ENCODE measurements around the gene TBKBP1.
A peak's percentile ranks its signal among the peaks of the same experiment; 100 is the strongest.
"Not testable (repeated sequence)": the region's sequence is repeated elsewhere in the genome, so short reads cannot be mapped to it uniquely, and the experiment has no call there.

Gene TBKBP1

GRCh38 chr17:47665655-47666054 is 28.3 kb upstream of the TBKBP1 start:
- no peaks in the 10 kb centered on the region for H3K27me3 Mint-ChIP-seq (ENCODE audit: low read depth)
- H3K27ac Mint-ChIP-seq: peak overlapping the region; percentile 60
- H3K36me3 Mint-ChIP-seq (ENCODE audit: low read depth): peaks cover 79% of the 10 kb centered on the region
- DNase-seq (ENCODE audit: low spot score): no peak
- no peak overlapping the region for H3K4me3 Mint-ChIP-seq
- no peaks in the 10 kb centered on the region for H3K9me3 Mint-ChIP-seq
- H3K4me1 Mint-ChIP-seq (ENCODE audit: low read depth): peaks cover 27% of the 10 kb centered on the region

GRCh38 chr17:47669081-47669480 is 24.9 kb upstream of the TBKBP1 start:
- no peaks in the 10 kb centered on the region for H3K27me3 Mint-ChIP-seq (ENCODE audit: low read depth)
- DNase-seq (ENCODE audit: low spot score): no peak

GRCh38 chr17:47670064-47670463 is 23.9 kb upstream of the TBKBP1 start:
- H3K27ac Mint-ChIP-seq: peak overlapping the region; percentile 64
- no peak overlapping the region for H3K4me3 Mint-ChIP-seq
- H3K36me3 Mint-ChIP-seq (ENCODE audit: low read depth): peaks cover 84% of the 10 kb centered on the region
- peaks cover 29% of the 10 kb centered on the region for H3K4me1 Mint-ChIP-seq (ENCODE audit: low read depth)
- no peaks in the 10 kb centered on the region for H3K9me3 Mint-ChIP-seq
- DNase-seq (ENCODE audit: low spot score): no peak
- no peaks in the 10 kb centered on the region for H3K27me3 Mint-ChIP-seq (ENCODE audit: low read depth)

More at GRCh38 chr17:47669081-47669480, 24.9 kb upstream of the TBKBP1 start:
- Mint-ChIP-seq H3K4me3 (no peak overlapping the region), H3K4me1 (ENCODE audit: low read depth) (peaks cover 29% of the 10 kb centered on the region), H3K36me3 (ENCODE audit: low read depth) (peaks cover 78% of the 10 kb centered on the region), H3K27ac (no peak overlapping the region), H3K9me3 (no peaks in the 10 kb centered on the region)

GRCh38 chr17:47674499-47674898 is 19.5 kb upstream of the TBKBP1 start:
- peaks cover 19% of the 10 kb centered on the region for H3K4me1 Mint-ChIP-seq (ENCODE audit: low read depth)
- no peaks in the 10 kb centered on the region for H3K9me3 Mint-ChIP-seq
- H3K4me3 Mint-ChIP-seq: no peak overlapping the region
- H3K27me3 Mint-ChIP-seq (ENCODE audit: low read depth): no peaks in the 10 kb centered on the region
- peaks cover 82% of the 10 kb centered on the region for H3K36me3 Mint-ChIP-seq (ENCODE audit: low read depth)
- no peak overlapping the region for H3K27ac Mint-ChIP-seq
- DNase-seq (ENCODE audit: low spot score): no peak

DNA sequence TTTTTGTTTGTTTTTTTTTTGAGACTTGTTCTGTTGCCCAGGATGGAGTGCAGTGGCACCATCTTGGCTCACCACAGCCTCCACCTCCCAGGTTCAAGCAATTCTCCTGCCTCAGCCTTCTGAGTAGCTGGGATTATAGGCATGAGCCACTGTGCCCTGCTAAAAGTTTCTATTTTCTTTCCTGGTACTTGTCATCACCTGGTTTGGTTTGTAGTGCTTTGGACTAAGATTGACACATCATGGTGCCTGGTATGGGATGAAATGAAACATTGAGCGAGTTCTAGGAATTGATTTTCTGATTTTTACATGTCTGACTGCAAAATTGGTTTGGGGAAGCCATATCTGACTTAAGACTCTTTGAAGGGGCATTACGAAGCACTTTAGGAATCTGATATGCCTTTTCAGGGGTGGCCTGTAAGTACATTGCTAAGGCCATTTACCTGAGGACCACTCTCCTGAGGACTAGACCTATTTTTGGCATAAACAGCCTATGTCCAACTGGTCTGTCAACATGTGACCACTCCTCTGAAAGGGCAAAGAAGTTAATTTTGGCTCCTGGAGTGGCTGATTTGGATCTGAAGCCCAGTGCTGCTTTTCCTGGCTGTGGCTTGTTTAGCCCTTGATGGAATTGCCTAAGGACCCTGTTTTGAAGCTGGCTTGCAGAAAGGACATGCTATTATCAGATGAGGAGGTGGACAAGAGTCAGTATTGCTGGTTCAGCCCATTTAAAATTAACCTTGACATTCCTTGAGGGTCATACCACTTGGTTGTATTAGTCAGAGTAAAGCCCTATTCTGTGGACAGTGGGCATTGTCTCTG is 18.4 kb upstream of the TBKBP1 start:
- Mint-ChIP-seq H3K4me3 (no peak overlapping the region), H3K9me3 (no peaks in the 10 kb centered on the region), H3K27ac (no peak overlapping the region), H3K27me3 (ENCODE audit: low read depth) (no peaks in the 10 kb centered on the region), H3K36me3 (ENCODE audit: low read depth) (peaks cover 80% of the 10 kb centered on the region), H3K4me1 (ENCODE audit: low read depth) (peaks cover 14% of the 10 kb centered on the region)
- no peak for DNase-seq (ENCODE audit: low spot score)

- Mint-ChIP-seq H3K36me3 (ENCODE audit: low read depth) (peaks cover 80% of the 10 kb centered on the region), H3K27ac (no peak overlapping the region)
These were observed 17.8 kb upstream of the TBKBP1 start for GRCh38 chr17:47676199-47676472.

GRCh38 chr17:47676510-47677165 is 17.3 kb upstream of the TBKBP1 start:
- no peaks in the 10 kb centered on the region for H3K9me3 Mint-ChIP-seq
- H3K4me1 Mint-ChIP-seq (ENCODE audit: low read depth): peaks cover 14% of the 10 kb centered on the region
- H3K27ac Mint-ChIP-seq: no peak overlapping the region
- no peak for DNase-seq (ENCODE audit: low spot score)
- H3K36me3 Mint-ChIP-seq (ENCODE audit: low read depth): peaks cover 81% of the 10 kb centered on the region
- H3K4me3 Mint-ChIP-seq: no peak overlapping the region
- no peaks in the 10 kb centered on the region for H3K27me3 Mint-ChIP-seq (ENCODE audit: low read depth)

More at GRCh38 chr17:47676199-47676472, 17.8 kb upstream of the TBKBP1 start:
- no peaks in the 10 kb centered on the region for H3K9me3 Mint-ChIP-seq
- no peak for DNase-seq (ENCODE audit: low spot score)
- H3K27me3 Mint-ChIP-seq (ENCODE audit: low read depth): no peaks in the 10 kb centered on the region
- no peak overlapping the region for H3K4me3 Mint-ChIP-seq
- peaks cover 14% of the 10 kb centered on the region for H3K4me1 Mint-ChIP-seq (ENCODE audit: low read depth)

DNA sequence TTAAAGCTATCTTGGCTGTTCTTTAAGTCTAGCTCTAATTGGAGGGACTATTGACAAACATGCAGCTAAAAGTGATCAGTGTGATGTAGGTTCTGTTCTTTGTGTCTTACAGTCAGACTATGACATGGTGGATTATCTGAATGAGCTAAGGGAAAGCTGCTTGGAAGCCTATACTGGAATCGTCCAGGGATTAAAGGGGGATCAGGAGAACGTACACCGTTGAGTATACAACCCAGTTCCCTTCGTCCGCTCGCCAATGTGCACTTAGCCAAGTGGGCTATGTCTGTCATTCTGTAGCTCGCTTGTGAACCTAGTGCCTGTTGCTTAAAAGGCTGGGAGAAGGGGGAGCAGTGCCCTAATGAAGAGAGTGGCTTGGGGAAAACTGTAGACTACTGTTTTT is 15.8 kb upstream of the TBKBP1 start:
- Mint-ChIP-seq H3K27me3 (ENCODE audit: low read depth) (no peaks in the 10 kb centered on the region), H3K4me1 (ENCODE audit: low read depth) (peaks cover 12% of the 10 kb centered on the region), H3K36me3 (ENCODE audit: low read depth) (peaks cover 87% of the 10 kb centered on the region), H3K9me3 (no peaks in the 10 kb centered on the region), H3K4me3 (no peak overlapping the region), H3K27ac (no peak overlapping the region)
- DNase-seq (ENCODE audit: low spot score): no peak

DNA sequence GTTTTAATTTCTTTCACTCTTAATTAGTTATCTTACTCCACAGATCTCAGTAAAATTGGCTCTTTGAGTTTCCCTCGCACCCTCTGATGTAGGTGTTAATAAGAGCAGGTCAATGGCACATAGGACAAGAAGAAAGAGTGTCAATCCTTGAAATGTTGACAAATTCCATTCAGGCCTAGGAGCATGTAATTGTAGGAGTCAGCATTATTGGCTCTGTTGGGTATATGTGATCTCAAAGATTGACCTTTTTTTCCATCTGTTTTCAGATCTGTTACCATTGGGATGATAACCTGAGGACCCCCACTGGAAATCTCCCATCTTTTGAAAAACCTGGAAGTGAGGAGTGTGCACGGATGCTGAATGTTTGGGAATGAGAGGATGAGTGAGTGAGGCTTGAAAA is 11.8 kb upstream of the TBKBP1 start:
- Mint-ChIP-seq H3K27me3 (ENCODE audit: low read depth) (no peaks in the 10 kb centered on the region), H3K36me3 (ENCODE audit: low read depth) (peaks cover 85% of the 10 kb centered on the region), H3K4me1 (ENCODE audit: low read depth) (peaks cover 5% of the 10 kb centered on the region), H3K4me3 (no peak overlapping the region), H3K27ac (peak overlapping the region; percentile 68), H3K9me3 (no peaks in the 10 kb centered on the region)
- DNase-seq (ENCODE audit: low spot score): no peak

DNA sequence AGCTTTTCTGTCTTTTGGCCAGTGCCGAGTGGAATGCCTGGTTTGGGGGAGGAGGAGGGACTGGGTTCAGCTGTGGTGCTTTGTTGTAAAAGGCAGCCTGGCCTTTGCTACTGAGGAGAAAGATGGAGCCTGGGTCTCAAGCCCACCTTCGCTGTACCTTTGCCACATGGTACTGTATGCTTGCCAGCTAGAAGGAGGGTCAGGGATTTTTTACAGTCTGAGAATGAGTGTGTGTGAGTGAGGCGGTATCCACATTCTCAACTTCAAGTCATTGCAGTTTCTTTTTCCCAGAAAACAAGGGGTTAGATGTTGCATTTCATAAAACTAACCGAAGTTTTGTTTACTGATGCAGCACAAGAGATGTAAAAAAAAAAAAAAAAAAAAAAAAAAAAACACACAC is 11.2 kb upstream of the TBKBP1 start:
- H3K36me3 Mint-ChIP-seq (ENCODE audit: low read depth): peaks cover 81% of the 10 kb centered on the region
- H3K4me3 Mint-ChIP-seq; H3K27me3 Mint-ChIP-seq (ENCODE audit: low read depth); DNase-seq (ENCODE audit: low spot score); H3K9me3 Mint-ChIP-seq; H3K4me1 Mint-ChIP-seq (ENCODE audit: low read depth); H3K27ac Mint-ChIP-seq: not testable (repeated sequence)

DNA sequence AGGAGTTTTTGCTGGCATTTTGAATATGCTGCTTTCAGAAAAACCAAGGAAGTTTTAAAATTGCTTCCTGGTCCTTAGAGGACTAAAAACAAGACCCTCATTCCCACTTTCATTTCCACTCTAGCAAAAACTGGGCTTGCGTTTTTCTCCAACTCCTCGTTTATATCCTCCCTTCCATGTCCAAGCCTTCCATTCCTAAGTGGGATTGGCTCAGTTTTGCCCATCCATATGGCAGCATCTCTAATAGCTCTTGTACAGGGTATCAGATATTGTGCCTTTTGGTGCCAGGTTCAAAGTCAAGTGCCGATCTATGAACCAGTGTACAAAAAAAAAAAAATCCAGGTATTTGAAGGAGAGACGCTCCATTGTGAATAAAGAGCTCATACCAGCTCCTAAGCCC is 9.9 kb upstream of the TBKBP1 start:
- DNase-seq (ENCODE audit: low spot score): no peak
- no peaks in the 10 kb centered on the region for H3K9me3 Mint-ChIP-seq
- peaks cover 72% of the 10 kb centered on the region for H3K36me3 Mint-ChIP-seq (ENCODE audit: low read depth)
- H3K4me1 Mint-ChIP-seq (ENCODE audit: low read depth): peaks cover 3% of the 10 kb centered on the region
- H3K27me3 Mint-ChIP-seq (ENCODE audit: low read depth): no peaks in the 10 kb centered on the region
- no peak overlapping the region for H3K27ac Mint-ChIP-seq
- no peak overlapping the region for H3K4me3 Mint-ChIP-seq

GRCh38 chr17:47684535-47685193 is 9.3 kb upstream of the TBKBP1 start:
- Mint-ChIP-seq H3K27ac (no peak overlapping the region), H3K4me1 (ENCODE audit: low read depth) (peaks cover 3% of the 10 kb centered on the region), H3K9me3 (no peaks in the 10 kb centered on the region), H3K27me3 (ENCODE audit: low read depth) (no peaks in the 10 kb centered on the region), H3K4me3 (no peak overlapping the region), H3K36me3 (ENCODE audit: low read depth) (peaks cover 68% of the 10 kb centered on the region)
- DNase-seq (ENCODE audit: low spot score): no peak

DNA sequence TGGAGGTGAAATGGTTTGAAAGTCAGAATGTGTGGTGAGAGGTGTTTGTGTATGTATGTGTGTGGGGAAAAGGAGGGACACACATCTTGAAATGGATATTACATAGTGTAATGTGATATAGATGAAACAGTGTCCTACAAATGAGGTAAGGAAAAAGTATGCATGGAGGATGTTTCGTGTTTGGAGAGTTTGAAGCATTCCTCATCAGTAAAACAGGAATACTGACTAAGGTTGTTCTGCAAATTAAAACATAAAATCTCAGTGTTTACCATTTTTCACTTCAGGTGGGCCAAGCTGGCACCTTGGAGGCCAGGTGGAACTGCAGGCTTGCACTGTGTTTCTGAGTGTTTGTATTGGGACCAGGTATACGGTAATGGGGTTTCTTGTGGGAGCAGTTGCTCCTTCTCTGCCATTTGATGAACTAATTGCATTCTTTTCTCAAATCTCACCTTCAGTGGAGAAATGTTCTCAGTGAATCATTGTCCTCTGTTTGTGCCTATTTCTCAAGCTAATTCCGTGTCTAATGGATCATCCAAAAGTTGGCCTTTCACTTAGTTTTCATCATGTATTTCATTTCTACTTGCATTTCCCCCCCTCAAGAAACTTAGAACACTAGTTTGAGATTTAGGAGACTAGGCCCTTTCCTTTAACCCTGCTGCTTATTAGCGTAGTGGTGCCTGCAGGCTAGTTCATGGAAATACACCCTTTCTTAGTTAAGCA is 8.2 kb upstream of the TBKBP1 start:
- peaks cover 4% of the 10 kb centered on the region for H3K4me1 Mint-ChIP-seq (ENCODE audit: low read depth)
- peaks cover 58% of the 10 kb centered on the region for H3K36me3 Mint-ChIP-seq (ENCODE audit: low read depth)
- no peak overlapping the region for H3K4me3 Mint-ChIP-seq
- DNase-seq (ENCODE audit: low spot score): no peak
- no peaks in the 10 kb centered on the region for H3K9me3 Mint-ChIP-seq
- peak overlapping the region; percentile 1 for H3K27ac Mint-ChIP-seq
- no peaks in the 10 kb centered on the region for H3K27me3 Mint-ChIP-seq (ENCODE audit: low read depth)

- Mint-ChIP-seq H3K27me3 (ENCODE audit: low read depth) (no peaks in the 10 kb centered on the region), H3K9me3 (no peaks in the 10 kb centered on the region), H3K4me1 (ENCODE audit: low read depth) (peaks cover 4% of the 10 kb centered on the region), H3K27ac (no peak overlapping the region), H3K4me3 (no peak overlapping the region), H3K36me3 (ENCODE audit: low read depth) (peaks cover 53% of the 10 kb centered on the region)
- no peak for DNase-seq (ENCODE audit: low spot score)
These were observed 7.7 kb upstream of the TBKBP1 start for GRCh38 chr17:47686276-47686635.

Measured in T-helper 2 cell treated with Interferon-gamma antibody and Interleukin-4, amounts not matched to agents 5 μg/mL and 100 μg/mL, for 36 hours (primary cell).